GM15510 (cell line): ENCODE data around the gene TNS1.

ENCODE experiments used
- POLR2A ChIP-seq: IDR thresholded peaks from 3 replicates; pipeline ENCODE4 v1.6.1; 2011; ENCODE audit warnings: borderline replicate concordance; ENCODE audit not compliant: insufficient read length; ENCODE audit errors: extremely low read depth

Gene TNS1

GRCh38 chr2:217944923-217945322 is 57.9 kb downstream of the TNS1 start:
- no peak for TF ChIP-seq POLR2A

- no peak for TF ChIP-seq POLR2A
Measured at GRCh38 chr2:217944366-217944765, 58.4 kb downstream of the TNS1 start.

- TF ChIP-seq POLR2A, result no peak
Measured at GRCh38 chr2:217943446-217944321, 59.1 kb downstream of the TNS1 start.

GRCh38 chr2:217942731-217943335 is 60.0 kb downstream of the TNS1 start:
- no peak for TF ChIP-seq POLR2A

- TF ChIP-seq POLR2A, result no peak
Measured at GRCh38 chr2:217941886-217942728, 60.7 kb downstream of the TNS1 start.

- TF ChIP-seq POLR2A, result no peak
Measured at GRCh38 chr2:217941339-217941738, 61.5 kb downstream of the TNS1 start.

- TF ChIP-seq POLR2A, result no peak
Measured at GRCh38 chr2:217940261-217941220, 62.3 kb downstream of the TNS1 start.

- no peak for TF ChIP-seq POLR2A
Measured at GRCh38 chr2:217939629-217940245, 63.1 kb downstream of the TNS1 start.

GRCh38 chr2:217939220-217939619 is 63.6 kb downstream of the TNS1 start:
- TF ChIP-seq POLR2A, result no peak

GRCh38 chr2:217938036-217938435 is 64.8 kb downstream of the TNS1 start:
- no peak for TF ChIP-seq POLR2A

GRCh38 chr2:217937446-217937845 is 65.3 kb downstream of the TNS1 start:
- TF ChIP-seq POLR2A, result no peak

- TF ChIP-seq POLR2A, result no peak
Measured at GRCh38 chr2:217936952-217937351, 65.8 kb downstream of the TNS1 start.

- no peak for TF ChIP-seq POLR2A
Measured at GRCh38 chr2:217935901-217936684, 66.7 kb downstream of the TNS1 start.
